Nephron progenitor cell (in vitro differentiated cells): Measurements from ENCODE around the gene TRAPPC2.

Experiments used
- DNase-seq: peaks from one replicate; pipeline ENCODE4 v3.0.0; 2021
- H3K27ac Mint-ChIP-seq: 2 replicates; pipeline ENCODE4 v1.8.0; 2021; ENCODE audit warnings: mild to moderate bottlenecking, moderate library complexity, mixed read lengths
- H3K27me3 Mint-ChIP-seq: 2 replicates; pipeline ENCODE4 v1.8.0; 2021; ENCODE audit warnings: mild to moderate bottlenecking, low read depth, mixed read lengths; ENCODE audit not compliant: poor library complexity
- H3K36me3 Mint-ChIP-seq: 2 replicates; pipeline ENCODE4 v1.8.0; 2021; ENCODE audit warnings: low read depth, mixed read lengths
- H3K4me1 Mint-ChIP-seq: 2 replicates; pipeline ENCODE4 v1.8.0; 2021; ENCODE audit warnings: mixed read lengths
- H3K4me3 Mint-ChIP-seq: 2 replicates; pipeline ENCODE4 v1.8.0; 2021; ENCODE audit warnings: mild to moderate bottlenecking, moderate library complexity, mixed read lengths
- H3K9me3 Mint-ChIP-seq: 2 replicates; pipeline ENCODE4 v1.8.0; 2021; ENCODE audit warnings: mild to moderate bottlenecking, moderate library complexity, mixed read lengths
- CTCF ChIP-seq: fragments of 200-600 bp; sonication (generic); IDR thresholded peaks from 2 replicates; pipeline ENCODE4 v1.5.0; 2021; ENCODE audit warnings: antibody characterized with exemption

TRAPPC2 gene

GRCh38 chrX:13716455-13716854, 18.0 kb downstream of the TRAPPC2 start:
- TF ChIP-seq CTCF = no peak
- no peak for DNase-seq
- peaks cover 2% of the 10 kb centered on the region for H3K27me3 Mint-ChIP-seq
- H3K9me3 Mint-ChIP-seq = peaks cover 13% of the 10 kb centered on the region
- H3K36me3 Mint-ChIP-seq = peaks cover 64% of the 10 kb centered on the region
- H3K27ac Mint-ChIP-seq = no peak overlapping the region
- peaks cover 1% of the 10 kb centered on the region for H3K4me1 Mint-ChIP-seq
- H3K4me3 Mint-ChIP-seq = no peak overlapping the region

GRCh38 chrX:13711141-13711540, 23.3 kb downstream of the TRAPPC2 start:
- Mint-ChIP-seq H3K27ac (no peak overlapping the region), H3K4me3 (no peak overlapping the region), H3K36me3 (peaks cover 60% of the 10 kb centered on the region), H3K27me3 (peaks cover 2% of the 10 kb centered on the region), H3K4me1 (peaks cover 4% of the 10 kb centered on the region), H3K9me3 (peaks cover 5% of the 10 kb centered on the region)
- TF ChIP-seq CTCF = no peak
- no peak for DNase-seq

DNA sequence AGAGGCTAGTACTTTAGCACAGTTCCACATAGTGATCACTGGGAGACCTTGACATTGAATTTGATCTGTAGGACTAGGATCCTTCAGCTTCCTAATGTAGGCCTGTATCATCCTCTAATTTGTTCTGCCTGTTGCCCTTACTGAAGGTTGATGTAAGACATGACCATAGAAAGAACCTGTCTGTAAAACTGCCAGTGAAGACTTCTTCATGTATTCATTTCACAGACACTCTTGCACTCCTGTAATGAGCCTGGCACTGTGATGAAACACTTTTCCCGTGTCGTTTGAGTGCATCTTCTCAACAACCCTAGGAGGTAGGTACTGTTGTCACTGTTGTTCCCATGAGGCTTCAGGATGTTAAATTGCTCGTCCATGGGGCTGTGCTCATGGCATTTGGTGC, 30.8 kb downstream of the TRAPPC2 start:
- H3K4me1 Mint-ChIP-seq = peaks cover under 1% of the 10 kb centered on the region
- no peak for TF ChIP-seq CTCF
- H3K36me3 Mint-ChIP-seq = peaks cover 31% of the 10 kb centered on the region
- H3K27ac Mint-ChIP-seq = no peak overlapping the region
- H3K9me3 Mint-ChIP-seq = peaks cover 24% of the 10 kb centered on the region
- peaks cover 2% of the 10 kb centered on the region for H3K27me3 Mint-ChIP-seq
- no peak for DNase-seq
- H3K4me3 Mint-ChIP-seq = no peak overlapping the region

- Mint-ChIP-seq H3K4me1 (peaks cover 5% of the 10 kb centered on the region), H3K9me3 (peaks cover 24% of the 10 kb centered on the region), H3K27ac (no peak overlapping the region), H3K4me3 (no peak overlapping the region), H3K36me3 (peaks cover 31% of the 10 kb centered on the region), H3K27me3 (peaks cover 2% of the 10 kb centered on the region)
- no peak for DNase-seq
- TF ChIP-seq CTCF = no peak
Observed at GRCh38 chrX:13703135-13703534, 31.3 kb downstream of the TRAPPC2 start.

DNA sequence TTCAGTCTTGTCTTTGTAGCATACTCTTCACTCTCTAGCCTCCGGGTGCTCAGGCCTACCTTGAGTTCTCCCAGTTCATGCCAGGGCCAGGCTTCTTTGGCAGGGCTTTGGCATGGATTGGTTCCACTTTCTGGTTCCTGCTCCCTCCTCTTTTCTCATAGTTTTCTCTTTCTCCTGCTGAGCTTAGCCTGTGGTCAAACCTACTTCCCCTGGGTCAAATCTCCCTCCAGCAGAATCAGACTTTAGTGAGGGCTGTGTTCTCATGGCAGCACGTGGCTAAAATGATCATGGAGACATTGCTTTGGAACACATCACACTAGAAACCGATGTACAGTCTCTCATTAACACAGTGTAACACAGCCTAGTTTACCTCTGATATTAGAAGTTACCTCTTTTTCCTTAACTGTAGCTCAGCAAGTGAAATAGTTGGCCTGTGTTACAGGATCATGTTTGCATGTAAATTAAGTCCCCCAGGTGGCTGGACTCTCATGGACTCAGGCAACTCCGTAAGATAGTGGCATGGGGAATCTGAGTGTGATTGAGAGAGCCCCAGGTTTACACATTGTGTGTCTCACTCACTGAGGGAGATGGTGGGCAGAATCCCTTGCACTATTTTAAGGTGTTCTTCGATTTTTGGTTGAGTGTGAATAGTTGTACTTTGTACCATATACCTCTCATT, 32.2 kb downstream of the TRAPPC2 start:
- H3K27me3 Mint-ChIP-seq = peaks cover 2% of the 10 kb centered on the region
- peaks cover 24% of the 10 kb centered on the region for H3K9me3 Mint-ChIP-seq
- peaks cover 28% of the 10 kb centered on the region for H3K36me3 Mint-ChIP-seq
- DNase-seq = no peak
- H3K4me3 Mint-ChIP-seq = no peak overlapping the region
- H3K27ac Mint-ChIP-seq = no peak overlapping the region
- peaks cover 6% of the 10 kb centered on the region for H3K4me1 Mint-ChIP-seq
- no peak for TF ChIP-seq CTCF

GRCh38 chrX:13700380-13700779, 34.0 kb downstream of the TRAPPC2 start:
- no peak for TF ChIP-seq CTCF
- Mint-ChIP-seq H3K36me3 (peaks cover 29% of the 10 kb centered on the region), H3K27me3 (no peaks in the 10 kb centered on the region), H3K9me3 (peaks cover 24% of the 10 kb centered on the region), H3K4me3 (no peak overlapping the region), H3K27ac (no peak overlapping the region), H3K4me1 (peaks cover 9% of the 10 kb centered on the region)
- no peak for DNase-seq
